ENCODE results near the gene PAK1. TPM values are rescaled to one million over a fixed set of nuclear protein-coding genes. Genes with fewer than 3 reads are reported as not detected.

PAK1 gene
- total and polyA plus RNA-seq, 9 of the 15 experiments (the other 6 are each of a cell fraction or from before 2014, with no cell fraction given) = 0.52 to 11.7 (median 1.9) TPM

GRCh38 chr11:77424644-77425043 is 49.2 kb downstream of the PAK1 start (continued):
- TF ChIP-seq AFF4 (CRISPR knock-in tag; IDR thresholded peaks at IDR 0.05) = no peak
- TF ChIP-seq CC2D1A (IDR thresholded peaks at IDR 0.05) = no peak
- no peak for TF ChIP-seq ZNF766 (CRISPR knock-in tag; conservative IDR thresholded peaks at IDR 0.05)
- no peak for TF ChIP-seq RBFOX2 (IDR thresholded peaks at IDR 0.05; ENCODE audit: low read depth, low read length)
- TF ChIP-seq DDX20 (tag; IDR thresholded peaks at IDR 0.05; ENCODE audit: low read depth) = no peak
- TF ChIP-seq HDAC8 (tag; IDR thresholded peaks at IDR 0.05) = no peak
- TF ChIP-seq, protein P1, sequence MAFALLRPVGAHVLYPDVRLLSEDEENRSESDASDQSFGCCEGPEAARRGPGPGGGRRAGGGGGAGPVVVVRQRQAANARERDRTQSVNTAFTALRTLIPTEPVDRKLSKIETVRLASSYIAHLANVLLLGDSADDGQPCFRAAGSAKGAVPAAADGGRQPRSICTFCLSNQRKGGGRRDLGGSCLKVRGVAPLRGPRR (CRISPR knock-in tag; IDR thresholded peaks at IDR 0.05) = no peak
- peak; percentile 28 to 54; a peak in 1 of 4 replicates for TF ChIP-seq FOXK2 (conservative IDR thresholded peaks at IDR 0.05 in 1 of 2, IDR thresholded peaks at IDR 0.05 in 1 of 2; ENCODE audit: low read depth in 2 of 2)
- TF ChIP-seq SP2 (IDR thresholded peaks at IDR 0.05; ENCODE audit: extremely low read depth, low read depth, low read length, poor library complexity, severe bottlenecking) = no peak
- TF ChIP-seq ZBED1 (IDR thresholded peaks at IDR 0.05) = no peak
- TF ChIP-seq, protein P2, sequence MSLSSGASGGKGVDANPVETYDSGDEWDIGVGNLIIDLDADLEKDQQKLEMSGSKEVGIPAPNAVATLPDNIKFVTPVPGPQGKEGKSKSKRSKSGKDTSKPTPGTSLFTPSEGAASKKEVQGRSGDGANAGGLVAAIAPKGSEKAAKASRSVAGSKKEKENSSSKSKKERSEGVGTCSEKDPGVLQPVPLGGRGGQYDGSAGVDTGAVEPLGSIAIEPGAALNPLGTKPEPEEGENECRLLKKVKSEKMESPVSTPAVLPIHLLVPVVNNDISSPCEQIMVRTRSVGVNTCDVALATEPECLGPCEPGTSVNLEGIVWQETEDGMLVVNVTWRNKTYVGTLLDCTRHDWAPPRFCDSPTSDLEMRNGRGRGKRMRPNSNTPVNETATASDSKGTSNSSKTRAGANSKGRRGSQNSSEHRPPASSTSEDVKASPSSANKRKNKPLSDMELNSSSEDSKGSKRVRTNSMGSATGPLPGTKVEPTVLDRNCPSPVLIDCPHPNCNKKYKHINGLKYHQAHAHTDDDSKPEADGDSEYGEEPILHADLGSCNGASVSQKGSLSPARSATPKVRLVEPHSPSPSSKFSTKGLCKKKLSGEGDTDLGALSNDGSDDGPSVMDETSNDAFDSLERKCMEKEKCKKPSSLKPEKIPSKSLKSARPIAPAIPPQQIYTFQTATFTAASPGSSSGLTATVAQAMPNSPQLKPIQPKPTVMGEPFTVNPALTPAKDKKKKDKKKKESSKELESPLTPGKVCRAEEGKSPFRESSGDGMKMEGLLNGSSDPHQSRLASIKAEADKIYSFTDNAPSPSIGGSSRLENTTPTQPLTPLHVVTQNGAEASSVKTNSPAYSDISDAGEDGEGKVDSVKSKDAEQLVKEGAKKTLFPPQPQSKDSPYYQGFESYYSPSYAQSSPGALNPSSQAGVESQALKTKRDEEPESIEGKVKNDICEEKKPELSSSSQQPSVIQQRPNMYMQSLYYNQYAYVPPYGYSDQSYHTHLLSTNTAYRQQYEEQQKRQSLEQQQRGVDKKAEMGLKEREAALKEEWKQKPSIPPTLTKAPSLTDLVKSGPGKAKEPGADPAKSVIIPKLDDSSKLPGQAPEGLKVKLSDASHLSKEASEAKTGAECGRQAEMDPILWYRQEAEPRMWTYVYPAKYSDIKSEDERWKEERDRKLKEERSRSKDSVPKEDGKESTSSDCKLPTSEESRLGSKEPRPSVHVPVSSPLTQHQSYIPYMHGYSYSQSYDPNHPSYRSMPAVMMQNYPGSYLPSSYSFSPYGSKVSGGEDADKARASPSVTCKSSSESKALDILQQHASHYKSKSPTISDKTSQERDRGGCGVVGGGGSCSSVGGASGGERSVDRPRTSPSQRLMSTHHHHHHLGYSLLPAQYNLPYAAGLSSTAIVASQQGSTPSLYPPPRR (CRISPR knock-in tag; IDR thresholded peaks at IDR 0.05; ENCODE audit: borderline replicate concordance) = no peak
- TF ChIP-seq FOXP4 (CRISPR knock-in tag; IDR thresholded peaks at IDR 0.05; ENCODE audit: borderline replicate concordance) = no peak
- peak; percentile 42; the same call in 1 of the 2 replicates for TF ChIP-seq NCOR1 (IDR thresholded peaks at IDR 0.05)
- no peak for TF ChIP-seq CREB1 (IDR thresholded peaks at IDR 0.05)
- TF ChIP-seq CREB1 (CRISPR knock-in tag; IDR thresholded peaks at IDR 0.05) = no peak
- no peak for TF ChIP-seq DACH1 (IDR thresholded peaks at IDR 0.05; ENCODE audit: partially characterized antibody)
- no peak for TF ChIP-seq SIN3B (IDR thresholded peaks at IDR 0.05; ENCODE audit: low read depth)
- peak; percentile 37; the same call in 1 of the 2 replicates for TF ChIP-seq EP300 (IDR thresholded peaks at IDR 0.05; ENCODE audit: low read length)
- no peak for TF ChIP-seq ZNF253 (CRISPR knock-in tag; conservative IDR thresholded peaks at IDR 0.05)
